ENCODE results near the gene DYRK1B.

- TF ChIP-seq CTCF (IDR thresholded peaks at IDR 0.05) (no peak), POLR2A (IDR thresholded peaks at IDR 0.05) (no peak)
These were observed 7.5 kb downstream of the DYRK1B start for GRCh38 chr19:39826311-39826945.
